ENCODE results near the gene PRDM16. TPM values are rescaled to one million over a fixed set of nuclear protein-coding genes. Genes with fewer than 3 reads are reported as not detected.

The PRDM16 gene
- total and polyA plus RNA-seq, 2 of the 13 experiments (the other 11 are each of a cell fraction or from before 2014, with no cell fraction given): 0.15 to 0.81 TPM

DNA sequence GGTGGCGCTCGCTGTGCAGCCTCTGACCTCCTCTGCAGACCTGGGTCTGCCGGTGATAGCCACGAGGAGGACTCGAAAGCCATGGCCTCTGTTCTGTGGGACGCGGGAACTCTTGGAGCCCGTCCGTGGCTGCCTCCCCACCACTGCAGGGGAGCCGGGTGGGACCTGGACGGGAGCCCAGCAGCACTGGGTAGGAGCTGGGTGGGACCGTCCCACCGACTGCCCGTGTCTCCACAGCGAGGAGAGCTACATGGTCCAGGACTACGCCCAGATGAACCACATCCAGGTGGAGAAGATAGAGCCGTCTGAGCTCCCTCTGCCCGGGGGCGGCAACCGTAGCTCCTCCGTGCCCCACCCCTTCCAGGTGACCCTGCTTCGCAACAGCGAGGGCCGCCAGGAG is 409.2 kb downstream of the PRDM16 start:
- POLR2A ChIA-PET: interaction anchor here (1.7 to 1.8 kb wide), 2 partner anchors 18 to 21 kb away, joined by 5 read pairs; no protein-coding TSS in a partner anchor
- H3K9me3 ChIP-seq (ENCODE audit: low read length): no peaks in the 10 kb centered on the region
- FAIRE-seq (no peak), DNase-seq (ENCODE audit: low spot score) (no peak), ATAC-seq (no peak)
- BruUV-seq (replicated peaks): no TSS peak
- H3K36me3 ChIP-seq (replicated peaks in 1 of 2; ENCODE audit: control insufficient read depth in 1 of 2, insufficient read depth in 2 of 2, low read length in 2 of 2): peaks cover 10 to 22% of the 10 kb centered on the region in 2 experiments; a peak in 3 of 5 replicates
- H2AFZ ChIP-seq (ENCODE audit: low read length): no peak overlapping the region
- 92% methylated on average over 8 of the region's 24 CpGs for WGBS (ENCODE audit: low lambda C conversion rate)
- H3K27ac ChIP-seq (ENCODE audit: extremely low read length, insufficient read depth, low read length): no peak overlapping the region
- in situ Hi-C loops (cut with HindIII; ENCODE audit: extremely low pct_ligation_motif_present, low pct_unique_long_range_greater_than_20kb) (no loop called here), intact Hi-C loops (cut with micrococcal nuclease; ENCODE audit: unreplicated experiment) (no loop called here)
- H3K79me2 ChIP-seq (ENCODE audit: insufficient read depth, low read length): no peaks in the 10 kb centered on the region
- no peak overlapping the region for H3K9ac ChIP-seq (ENCODE audit: insufficient read depth, low read depth, low read length)
- peaks cover 29% of the 10 kb centered on the region for H3K4me1 ChIP-seq (ENCODE audit: insufficient read depth, low read length)
- no peaks in the 10 kb centered on the region for H4K20me1 ChIP-seq (ENCODE audit: insufficient read depth, low read length)
- TF ChIP-seq, protein P1, sequence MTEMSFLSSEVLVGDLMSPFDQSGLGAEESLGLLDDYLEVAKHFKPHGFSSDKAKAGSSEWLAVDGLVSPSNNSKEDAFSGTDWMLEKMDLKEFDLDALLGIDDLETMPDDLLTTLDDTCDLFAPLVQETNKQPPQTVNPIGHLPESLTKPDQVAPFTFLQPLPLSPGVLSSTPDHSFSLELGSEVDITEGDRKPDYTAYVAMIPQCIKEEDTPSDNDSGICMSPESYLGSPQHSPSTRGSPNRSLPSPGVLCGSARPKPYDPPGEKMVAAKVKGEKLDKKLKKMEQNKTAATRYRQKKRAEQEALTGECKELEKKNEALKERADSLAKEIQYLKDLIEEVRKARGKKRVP (CRISPR knock-in tag; IDR thresholded peaks at IDR 0.05): no peak
- TF ChIP-seq GABPB1 (CRISPR knock-in tag; IDR thresholded peaks at IDR 0.05) (peak; percentile 21; the same call in 1 of the 2 replicates), ZNF629 (CRISPR knock-in tag; conservative IDR thresholded peaks at IDR 0.05) (no peak), AGO2 (optimal IDR thresholded peaks at IDR 0.05; ENCODE audit: low read depth, low read length) (peak; percentile 41)
- TF ChIP-seq, protein P2, sequence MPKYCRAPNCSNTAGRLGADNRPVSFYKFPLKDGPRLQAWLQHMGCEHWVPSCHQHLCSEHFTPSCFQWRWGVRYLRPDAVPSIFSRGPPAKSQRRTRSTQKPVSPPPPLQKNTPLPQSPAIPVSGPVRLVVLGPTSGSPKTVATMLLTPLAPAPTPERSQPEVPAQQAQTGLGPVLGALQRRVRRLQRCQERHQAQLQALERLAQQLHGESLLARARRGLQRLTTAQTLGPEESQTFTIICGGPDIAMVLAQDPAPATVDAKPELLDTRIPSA (CRISPR knock-in tag; IDR thresholded peaks at IDR 0.05; ENCODE audit: borderline replicate concordance): no peak
- no peak overlapping the region for H3K4me3 ChIP-seq (replicated peaks in 1 of 3; ENCODE audit: insufficient read depth in 1 of 3, low read depth in 2 of 3, low read length in 3 of 3)
- no peak overlapping the region for H3K4me2 ChIP-seq (ENCODE audit: low read depth, low read length)
- H3K27me3 ChIP-seq (ENCODE audit: control insufficient read depth in 1 of 2, insufficient read depth in 2 of 2, low read length in 2 of 2): no peaks in the 10 kb centered on the region
- CTCF ChIA-PET (ENCODE audit: low intra/inter-chr PET ratio, low total read pairs): no interaction called here
